ENCODE measurements around the gene ALG6.
"Not testable (repeated sequence)": the region's sequence is repeated elsewhere in the genome, so short reads cannot be mapped to it uniquely, and the experiment has no call there.

Gene ALG6

GRCh38 chr1:63328781-63329180 lies 38.6 kb upstream of the ALG6 start:
- no peak for DNase-seq

- no peak for DNase-seq
Observed at GRCh38 chr1:63329621-63330330, 37.7 kb upstream of the ALG6 start.

GRCh38 chr1:63330331-63330916 lies 37.0 kb upstream of the ALG6 start:
- DNase-seq = no peak

- no peak for DNase-seq
Observed at GRCh38 chr1:63342402-63342801, 25.0 kb upstream of the ALG6 start.

GRCh38 chr1:63343922-63344321 lies 23.5 kb upstream of the ALG6 start:
- no peak for DNase-seq

GRCh38 chr1:63350320-63350719 lies 17.1 kb upstream of the ALG6 start:
- no peak for DNase-seq

GRCh38 chr1:63352736-63353135 lies 14.7 kb upstream of the ALG6 start:
- no peak for DNase-seq

GRCh38 chr1:63356234-63356633 lies 11.2 kb upstream of the ALG6 start:
- not testable (repeated sequence) for DNase-seq

GRCh38 chr1:63359561-63359960 lies 7.9 kb upstream of the ALG6 start:
- DNase-seq = no peak

- DNase-seq = no peak
Observed at GRCh38 chr1:63362073-63362472, 5.4 kb upstream of the ALG6 start.

- no peak for DNase-seq
Observed at GRCh38 chr1:63362578-63362977, 4.8 kb upstream of the ALG6 start.

- DNase-seq = no peak
Observed at GRCh38 chr1:63363014-63363413, 4.4 kb upstream of the ALG6 start.

- no peak for DNase-seq
Observed at GRCh38 chr1:63366908-63367214, 566 bp upstream of the ALG6 start.

- no peak for DNase-seq
Observed at GRCh38 chr1:63368131-63368530, 704 bp downstream of the ALG6 start.

GRCh38 chr1:63379583-63379982 lies 12.2 kb downstream of the ALG6 start:
- no peak for DNase-seq

- no peak for DNase-seq
Observed at GRCh38 chr1:63381741-63382140, 14.3 kb downstream of the ALG6 start.

GRCh38 chr1:63401945-63402344 lies 34.5 kb downstream of the ALG6 start:
- DNase-seq = no peak

GRCh38 chr1:63403386-63403785 lies 36.0 kb downstream of the ALG6 start:
- no peak for DNase-seq

- DNase-seq = no peak
Observed at GRCh38 chr1:63405021-63405420, 37.6 kb downstream of the ALG6 start.

- no peak for DNase-seq
Observed at GRCh38 chr1:63405987-63406386, 38.6 kb downstream of the ALG6 start.

- no peak for DNase-seq
Observed at GRCh38 chr1:63407002-63407401, 39.6 kb downstream of the ALG6 start.

GRCh38 chr1:63408331-63408730 lies 40.9 kb downstream of the ALG6 start:
- DNase-seq = no peak

GRCh38 chr1:63411066-63411465 lies 43.6 kb downstream of the ALG6 start:
- DNase-seq = no peak

- no peak for DNase-seq
Observed at GRCh38 chr1:63413394-63413793, 46.0 kb downstream of the ALG6 start.

GRCh38 chr1:63414691-63415365 lies 47.4 kb downstream of the ALG6 start:
- DNase-seq = no peak
